Subcutaneous adipose tissue (tissue), 4 donors: Measurements from ENCODE around the gene OTOF. TPM values are rescaled to one million over a fixed set of nuclear protein-coding genes. Genes with fewer than 3 reads are reported as not detected.

ENCODE experiments used
- total RNA-seq, 4 donors: library from RNA; depleted of rRNA; stranded (reverse); fragments of >200 nt; gene quantifications; one replicate each; pipeline ENCODE4 v1.1.0, GENCODE V29; 2016
- TF ChIP-seq, protein P1 (sequence below): fragments of 450-650 bp; IDR thresholded peaks from one replicate; pipeline ENCODE4 v1.5.1; 2016; ENCODE audit warnings: low read depth, mild to moderate bottlenecking, control low read depth, antibody characterized with exemption, moderate library complexity

Gene OTOF
- total RNA-seq, 4 donors from 2014 or later: 0.16 to 0.44 (median 0.17) TPM; not detected in 1

- TF ChIP-seq, protein P1, sequence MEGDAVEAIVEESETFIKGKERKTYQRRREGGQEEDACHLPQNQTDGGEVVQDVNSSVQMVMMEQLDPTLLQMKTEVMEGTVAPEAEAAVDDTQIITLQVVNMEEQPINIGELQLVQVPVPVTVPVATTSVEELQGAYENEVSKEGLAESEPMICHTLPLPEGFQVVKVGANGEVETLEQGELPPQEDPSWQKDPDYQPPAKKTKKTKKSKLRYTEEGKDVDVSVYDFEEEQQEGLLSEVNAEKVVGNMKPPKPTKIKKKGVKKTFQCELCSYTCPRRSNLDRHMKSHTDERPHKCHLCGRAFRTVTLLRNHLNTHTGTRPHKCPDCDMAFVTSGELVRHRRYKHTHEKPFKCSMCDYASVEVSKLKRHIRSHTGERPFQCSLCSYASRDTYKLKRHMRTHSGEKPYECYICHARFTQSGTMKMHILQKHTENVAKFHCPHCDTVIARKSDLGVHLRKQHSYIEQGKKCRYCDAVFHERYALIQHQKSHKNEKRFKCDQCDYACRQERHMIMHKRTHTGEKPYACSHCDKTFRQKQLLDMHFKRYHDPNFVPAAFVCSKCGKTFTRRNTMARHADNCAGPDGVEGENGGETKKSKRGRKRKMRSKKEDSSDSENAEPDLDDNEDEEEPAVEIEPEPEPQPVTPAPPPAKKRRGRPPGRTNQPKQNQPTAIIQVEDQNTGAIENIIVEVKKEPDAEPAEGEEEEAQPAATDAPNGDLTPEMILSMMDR: no peak
Measured at GRCh38 chr2:26432859-26433258, 45.1 kb downstream of the OTOF start.

DNA sequence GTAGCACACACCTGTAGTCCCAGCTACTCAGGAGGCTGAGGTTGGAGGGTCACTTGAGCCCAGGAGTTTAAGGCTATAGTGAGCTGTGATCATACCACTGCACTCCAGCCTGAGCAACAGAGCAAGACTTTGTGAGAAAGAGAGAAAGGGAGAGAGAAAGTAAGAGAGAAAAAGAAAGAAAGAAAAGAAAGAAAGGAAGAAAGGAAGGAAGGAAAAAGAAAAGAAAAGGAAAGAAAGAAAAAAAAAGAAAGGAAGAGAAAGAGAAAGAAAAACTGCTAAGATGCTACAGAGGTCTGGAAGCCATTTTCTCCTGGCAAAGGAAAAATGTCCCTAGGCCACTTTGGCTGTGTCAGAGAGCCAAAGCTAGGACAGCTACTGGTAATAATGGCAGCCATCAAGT is 45.6 kb downstream of the OTOF start:
- TF ChIP-seq, protein P1: no peak

DNA sequence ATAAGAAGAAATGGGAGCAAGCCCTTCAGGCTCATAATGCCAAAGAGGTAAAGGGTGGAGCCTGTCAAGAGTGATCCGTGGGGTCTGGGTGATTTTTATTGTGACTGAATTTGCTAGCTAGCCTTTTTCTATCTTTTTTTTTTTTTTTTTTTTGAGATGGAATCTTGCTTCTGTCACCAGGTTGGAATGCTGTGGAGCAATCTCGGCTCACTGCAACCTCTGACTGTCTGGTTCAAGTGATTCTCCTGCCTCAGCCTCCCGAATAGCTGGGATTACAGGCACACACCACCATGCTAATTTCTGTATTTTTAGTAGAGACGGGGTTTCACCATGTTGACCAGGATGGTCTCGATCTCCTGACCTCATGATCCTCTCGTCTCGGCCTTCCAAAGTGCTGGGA is 47.1 kb downstream of the OTOF start:
- TF ChIP-seq, protein P1: no peak

DNA sequence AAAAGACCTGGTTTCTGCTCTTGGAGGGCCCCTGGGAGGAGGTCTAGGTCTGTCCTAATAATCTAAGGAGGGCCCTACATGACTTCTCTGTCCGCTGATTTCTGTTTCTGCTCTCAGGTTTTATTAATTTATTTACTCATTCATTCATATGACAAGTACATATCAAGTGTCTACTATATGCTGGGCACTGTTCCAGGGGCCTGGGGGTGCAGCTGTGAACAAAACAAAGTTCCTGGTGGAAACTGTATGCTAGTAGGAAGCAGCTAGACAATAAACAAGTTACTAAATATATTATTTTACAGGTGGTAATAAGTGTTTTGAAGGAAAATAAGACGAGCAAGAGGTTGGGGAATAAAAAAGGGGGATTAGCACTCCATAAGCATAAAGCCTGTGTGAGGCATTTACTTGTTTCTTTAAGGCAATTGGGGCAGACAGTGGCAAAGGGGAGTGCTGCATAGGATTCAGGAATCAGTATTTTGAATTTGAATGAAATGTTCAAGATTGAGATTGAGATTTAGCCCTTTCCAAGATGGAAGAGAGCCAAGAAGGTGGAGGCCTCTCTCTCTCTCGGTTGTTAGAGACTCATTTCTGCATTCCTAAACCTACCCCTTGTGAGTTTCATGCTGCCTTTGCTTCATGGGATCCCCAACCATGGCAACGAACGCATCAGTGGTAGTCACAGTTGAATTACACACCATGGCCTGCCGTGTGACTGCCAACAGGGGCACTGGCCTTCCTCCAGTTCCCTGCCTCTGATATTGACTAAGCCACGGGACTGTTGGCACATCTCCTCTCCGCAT is 47.9 kb downstream of the OTOF start:
- TF ChIP-seq, protein P1: no peak

DNA sequence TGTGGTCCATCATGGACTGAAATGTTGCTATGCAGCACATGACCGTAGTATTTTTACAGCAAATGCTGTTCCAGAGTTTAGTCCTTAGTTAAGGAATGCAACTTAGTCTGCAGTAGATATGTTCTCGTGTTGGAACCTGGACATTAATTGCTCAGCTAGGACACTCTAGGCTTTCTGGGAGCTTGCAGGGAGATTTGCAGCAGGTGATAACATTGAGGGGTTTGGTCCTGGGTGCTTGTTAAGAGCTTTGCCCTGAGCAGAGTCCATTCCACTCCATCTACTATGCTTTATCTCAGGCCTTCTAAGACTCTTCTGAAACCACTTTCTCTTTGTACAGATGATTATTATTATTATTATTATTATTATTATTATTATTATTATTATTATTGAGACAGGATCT is 49.1 kb downstream of the OTOF start:
- TF ChIP-seq, protein P1: no peak

DNA sequence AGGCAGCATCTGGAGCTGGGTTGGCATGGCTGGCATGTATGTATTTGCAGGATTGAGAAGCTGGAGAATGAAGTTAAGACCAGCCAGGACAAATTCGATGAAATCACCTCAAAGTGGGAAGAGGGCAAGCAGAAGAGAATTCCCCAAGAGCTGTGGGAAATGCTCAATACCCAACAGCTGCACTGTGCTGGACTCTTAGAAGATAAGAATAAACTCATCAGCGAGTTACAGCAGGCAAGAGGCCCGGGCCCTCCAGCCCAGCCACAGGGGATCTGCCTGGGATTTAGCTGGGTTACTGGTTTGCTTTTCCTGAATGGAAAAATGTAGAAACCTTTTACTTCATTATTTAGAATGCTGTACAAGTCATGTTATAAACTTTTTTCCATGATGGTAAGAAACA is 53.7 kb downstream of the OTOF start:
- TF ChIP-seq, protein P1: no peak

DNA sequence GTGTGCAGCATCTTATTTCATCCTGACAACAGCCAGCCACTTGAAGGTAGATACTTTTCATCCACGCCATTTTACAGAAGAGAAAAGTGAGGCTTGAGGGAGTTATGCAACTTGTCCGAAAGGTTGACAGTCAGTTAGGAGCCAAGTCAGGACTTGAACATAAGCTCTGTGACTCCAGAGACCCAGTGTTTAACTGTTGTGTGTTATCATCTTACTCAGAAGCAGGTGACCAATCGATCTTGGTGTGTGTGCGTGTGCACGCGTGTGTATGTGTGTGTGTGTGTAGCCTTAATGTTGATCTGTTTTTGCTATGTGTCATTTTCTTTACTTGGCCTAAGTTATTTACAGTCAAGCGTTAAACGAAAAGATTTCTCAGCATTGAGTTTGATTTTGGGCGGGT is 54.2 kb downstream of the OTOF start:
- TF ChIP-seq, protein P1: no peak
